Measurements from ENCODE around the gene ANKRD52.

DNA sequence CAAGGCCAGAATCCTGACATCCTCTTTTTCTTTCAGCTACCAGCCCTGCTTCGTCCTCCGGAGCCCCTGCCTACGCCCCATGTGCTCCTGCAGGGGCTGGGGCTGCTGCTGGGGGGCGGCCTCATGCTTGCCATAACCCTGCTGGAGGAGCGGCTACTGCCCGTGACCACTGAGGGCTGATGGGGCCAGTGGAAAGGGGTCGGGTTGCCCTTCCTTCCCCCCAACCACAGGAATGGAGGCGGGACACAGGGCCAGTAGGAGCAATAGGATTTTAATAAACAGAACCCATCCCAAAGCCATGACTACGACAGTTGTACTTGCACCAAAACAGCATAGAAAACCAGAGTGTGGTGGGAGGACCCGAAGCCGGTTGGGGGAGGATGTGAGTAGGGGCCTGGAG, 20.6 kb downstream of the ANKRD52 start:
- TF ChIP-seq SNAI2 (CRISPR knock-in tag; IDR thresholded peaks at IDR 0.05) (no peak), TCF4 (CRISPR knock-in tag; IDR thresholded peaks at IDR 0.05; ENCODE audit: borderline replicate concordance) (no peak), GLIS3 (CRISPR knock-in tag; IDR thresholded peaks at IDR 0.05) (no peak)

Measured in SK-N-SH treated with all-trans-retinoic acid at 6 μM for 48 hours (cell line).